HUES64 (cell line): ENCODE data around the gene USH1C.
A peak's percentile ranks its signal among the peaks of the same experiment; 100 is the strongest.

Source experiments
- H3K27ac ChIP-seq: 2 replicates; pipeline ENCODE4 v1.7.0; 2013; ENCODE audit warnings: low read depth, low read length, inconsistent platforms
- H3K27me3 ChIP-seq: 2 replicates; pipeline ENCODE4 v1.6.1; 2013; ENCODE audit warnings: mild to moderate bottlenecking, low read length; ENCODE audit not compliant: insufficient read depth
- H3K36me3 ChIP-seq: 2 replicates; pipeline ENCODE4 v1.6.1; 2013; ENCODE audit warnings: mild to moderate bottlenecking, low read length; ENCODE audit not compliant: insufficient read depth
- H3K4me1 ChIP-seq: 2 replicates; pipeline ENCODE4 v1.6.1; 2013; ENCODE audit warnings: mild to moderate bottlenecking, low read length, moderate library complexity; ENCODE audit not compliant: insufficient read depth
- H3K4me3 ChIP-seq: 2 replicates; pipeline ENCODE4 v1.5.1; 2013; ENCODE audit warnings: mild to moderate bottlenecking, low read length, moderate library complexity
- H3K9ac ChIP-seq: 2 replicates; pipeline ENCODE4 v1.6.1; 2013; ENCODE audit warnings: mild to moderate bottlenecking, low read depth, low read length
- H3K9me3 ChIP-seq: 2 replicates; pipeline ENCODE4 v1.6.1; 2013; ENCODE audit warnings: low read depth, low read length; ENCODE audit not compliant: insufficient read depth
- WGBS: fragments of 150-250, 120-280 bp; methylation state at CpG from one replicate; pipeline ENCODE4 v1.1.7; 2013; ENCODE audit warnings: missing lambda C conversion rate; 5-methylcytosine and 5-hydroxymethylcytosine counted together

Gene USH1C

DNA sequence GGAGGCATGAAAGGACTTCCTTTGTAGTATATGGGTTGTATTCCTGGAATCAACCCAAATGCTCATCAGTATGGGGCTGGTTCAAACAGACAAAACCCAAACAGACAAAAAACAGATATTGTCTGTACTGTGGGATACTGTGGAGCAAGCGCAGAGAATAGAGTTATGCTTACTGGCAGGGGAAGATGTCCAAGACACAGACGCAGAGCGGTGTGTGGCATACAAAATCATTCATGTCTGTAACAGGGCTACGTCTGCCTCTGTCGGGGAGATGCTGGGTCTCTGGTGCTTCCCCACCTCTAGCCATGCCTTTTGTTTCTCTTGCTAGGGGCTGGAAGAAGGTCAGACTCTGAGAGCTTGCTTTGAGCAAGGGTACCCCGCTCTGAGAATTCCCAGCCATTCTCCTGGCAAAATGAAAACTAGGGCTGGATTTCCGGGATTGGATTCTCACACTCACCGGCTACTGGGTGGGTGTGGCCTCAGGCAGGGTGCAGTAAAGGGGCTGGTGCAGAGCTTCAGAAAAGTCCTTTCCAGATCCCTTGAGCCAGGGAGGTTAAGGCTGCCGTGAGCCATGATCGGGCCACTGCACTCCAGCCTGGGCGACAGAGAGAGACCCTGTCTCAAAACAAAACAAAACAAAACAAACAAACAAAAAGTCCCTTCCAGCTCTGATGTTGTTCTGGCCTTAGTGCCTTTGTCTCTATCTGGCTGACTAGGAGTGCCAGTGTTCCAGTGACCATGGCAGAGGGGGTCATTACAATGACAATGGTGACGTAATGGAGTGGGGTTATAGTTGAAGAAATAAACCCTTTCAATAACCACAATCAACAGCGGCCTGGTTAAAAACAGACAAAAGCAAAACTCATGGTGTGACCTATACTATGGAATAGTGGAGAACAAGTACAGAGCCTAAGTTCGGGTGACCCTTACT is 64.7 kb downstream of the USH1C start:
- Histone ChIP-seq H3K9me3 (no peaks in the 10 kb centered on the region), H3K4me3 (0 out of 2 replicates have a peak overlapping the region, but pooled peaks have one; percentile 14), H3K9ac (no peak overlapping the region), H3K36me3 (no peaks in the 10 kb centered on the region), H3K27ac (no peak overlapping the region), H3K27me3 (peaks cover 48% of the 10 kb centered on the region), H3K4me1 (peaks cover 9% of the 10 kb centered on the region)
- WGBS: 35% methylated on average over 13 of the region's 14 CpGs

DNA sequence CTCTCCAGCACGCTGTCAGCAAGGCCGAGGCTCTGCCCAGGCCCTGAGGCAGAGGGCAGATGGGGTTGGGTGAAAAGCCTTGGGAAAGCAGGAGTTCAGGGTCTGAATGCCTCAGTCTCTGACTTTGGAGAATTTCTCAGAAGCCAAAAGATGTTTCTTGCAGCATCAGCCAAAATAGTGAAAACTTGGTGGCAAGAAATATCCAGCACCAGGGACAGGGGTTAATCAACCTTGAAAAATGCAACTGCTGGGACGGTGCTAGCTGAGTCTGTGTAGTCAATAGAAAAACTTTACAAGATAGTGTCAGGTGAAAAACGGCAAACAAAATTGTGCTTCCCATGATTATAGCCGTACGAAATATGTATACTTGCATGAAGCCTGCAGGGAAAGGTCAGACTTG is 66.1 kb downstream of the USH1C start:
- no peak overlapping the region for H3K27ac ChIP-seq
- H3K4me1 ChIP-seq: peaks cover 9% of the 10 kb centered on the region
- no peak overlapping the region for H3K9ac ChIP-seq
- H3K36me3 ChIP-seq: no peaks in the 10 kb centered on the region
- peaks cover 59% of the 10 kb centered on the region for H3K27me3 ChIP-seq
- H3K9me3 ChIP-seq: no peaks in the 10 kb centered on the region
- H3K4me3 ChIP-seq: no peak overlapping the region
- 60% methylated on average over 6 of the region's 6 CpGs for WGBS

- Histone ChIP-seq H3K4me1 (peaks cover 9% of the 10 kb centered on the region), H3K9ac (no peak overlapping the region), H3K27ac (no peak overlapping the region), H3K4me3 (no peak overlapping the region), H3K9me3 (no peaks in the 10 kb centered on the region), H3K36me3 (no peaks in the 10 kb centered on the region), H3K27me3 (peaks cover 59% of the 10 kb centered on the region)
- WGBS: 68% methylated on average over 6 of the region's 6 CpGs
Measured at GRCh38 chr11:17477361-17477760, 66.9 kb downstream of the USH1C start.

GRCh38 chr11:17477084-17477333 is 67.2 kb downstream of the USH1C start:
- Histone ChIP-seq H3K27me3 (peaks cover 59% of the 10 kb centered on the region), H3K9me3 (no peaks in the 10 kb centered on the region), H3K27ac (no peak overlapping the region), H3K9ac (no peak overlapping the region), H3K36me3 (no peaks in the 10 kb centered on the region), H3K4me1 (peaks cover 9% of the 10 kb centered on the region), H3K4me3 (peak overlapping the region; percentile 34)
- WGBS: 15% methylated on average over 9 of the region's 9 CpGs

DNA sequence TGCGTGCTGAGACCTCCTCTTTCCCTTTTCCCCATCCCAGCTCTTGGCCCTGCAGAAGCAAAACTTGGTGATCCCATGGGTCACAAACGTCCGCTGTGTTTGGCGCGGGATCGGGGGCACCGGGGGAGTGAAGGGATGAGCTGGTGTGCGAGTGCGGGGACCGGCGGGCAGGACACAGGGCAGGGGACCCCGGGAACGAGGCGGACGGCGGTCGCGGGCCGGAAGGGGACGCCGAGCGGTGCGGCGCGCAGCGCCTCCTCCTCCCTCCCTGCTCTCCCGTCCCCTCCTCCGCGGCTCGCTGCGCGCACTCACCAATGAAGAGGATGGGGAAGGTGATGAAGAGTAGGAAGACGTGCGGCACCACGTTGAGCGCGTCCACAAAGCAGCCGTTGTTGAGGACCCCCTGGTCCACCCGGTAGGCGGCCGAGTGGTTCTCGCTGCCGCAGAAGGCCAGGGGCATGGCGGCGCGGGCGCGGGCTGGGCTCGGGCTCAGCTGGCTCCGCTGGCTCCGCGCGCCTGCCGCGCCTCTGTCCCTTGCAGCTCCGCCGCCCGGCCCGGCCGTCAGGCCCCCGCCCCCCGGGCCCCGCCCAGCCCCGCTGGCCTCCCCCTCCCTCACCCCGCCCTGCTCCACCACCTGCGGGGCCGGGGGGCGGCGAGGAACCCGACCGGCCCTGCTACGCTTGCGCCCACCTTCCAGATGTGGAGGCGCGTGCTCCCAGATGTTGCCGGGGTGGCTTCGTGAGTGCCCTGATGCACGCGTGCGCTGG is 67.7 kb downstream of the USH1C start, which contains the start of gene ABCC8:
ABCC8 (minus strand) TSS at position 529 of the 767 bp plus-strand sequence; CDS start at position 460, 69 bp downstream.
- Histone ChIP-seq H3K9ac (no peak within 1 kb of the TSS), H3K4me1 (peaks cover 9% of the 10 kb centered on the region), H3K36me3 (no peaks in the 10 kb centered on the region), H3K9me3 (no peaks in the 10 kb centered on the region), H3K4me3 (peak within 1 kb of the TSS; percentile 82), H3K27ac (no peak within 1 kb of the TSS), H3K27me3 (peaks cover 62% of the 10 kb centered on the region)
- under 1% methylated on average over 67 of the region's 80 CpGs for WGBS

DNA sequence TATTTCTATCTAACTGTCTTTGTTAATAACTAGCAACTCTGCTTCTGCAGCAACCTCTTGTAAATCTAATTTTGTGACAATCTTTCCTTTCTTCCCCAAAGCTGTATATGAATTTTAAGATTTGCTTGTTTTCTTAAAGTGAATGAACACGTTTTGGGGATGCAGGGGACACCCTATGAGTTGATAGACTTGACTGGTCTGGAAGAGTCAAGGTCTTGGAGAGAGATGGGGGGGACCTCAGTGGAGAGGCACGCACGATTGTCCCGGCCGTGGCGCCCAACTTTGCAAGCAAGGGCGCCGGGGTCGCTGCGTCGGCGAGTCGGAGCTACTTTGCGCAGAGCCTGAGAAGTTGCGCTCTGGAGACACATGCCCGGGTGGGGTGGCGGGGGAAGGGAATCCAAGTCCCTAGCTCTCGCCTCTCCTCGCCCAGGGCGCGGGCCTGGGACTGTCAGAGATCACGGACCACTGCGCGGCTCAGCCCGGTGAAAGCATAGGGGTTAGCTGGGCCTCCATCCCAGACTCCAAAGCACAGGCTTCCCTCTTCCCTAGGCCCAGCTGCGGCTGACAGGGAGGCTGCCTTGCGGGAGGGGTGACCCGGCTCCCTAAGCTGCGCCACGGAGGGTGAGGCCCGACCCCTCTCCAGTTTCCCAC is 68.4 kb downstream of the USH1C start:
- Histone ChIP-seq H3K4me3 (peak overlapping the region; percentile 82), H3K27ac (no peak overlapping the region), H3K36me3 (no peaks in the 10 kb centered on the region), H3K4me1 (peaks cover 9% of the 10 kb centered on the region), H3K27me3 (peaks cover 66% of the 10 kb centered on the region), H3K9me3 (no peaks in the 10 kb centered on the region), H3K9ac (no peak overlapping the region)
- WGBS: 3% methylated on average over 31 of the region's 31 CpGs

- Histone ChIP-seq H3K4me1 (peaks cover 4% of the 10 kb centered on the region; the same call in 1 of the 2 replicates), H3K27me3 (peaks cover 54% of the 10 kb centered on the region), H3K36me3 (no peaks in the 10 kb centered on the region), H3K9ac (no peak overlapping the region), H3K9me3 (no peaks in the 10 kb centered on the region), H3K27ac (no peak overlapping the region), H3K4me3 (no peak overlapping the region)
- WGBS: 49% methylated on average over 6 of the region's 6 CpGs
Measured at GRCh38 chr11:17473071-17473744, 71.0 kb downstream of the USH1C start.

GRCh38 chr11:17472467-17472866 is 71.7 kb downstream of the USH1C start:
- H3K4me3 ChIP-seq: no peak overlapping the region
- no peaks in the 10 kb centered on the region for H3K36me3 ChIP-seq
- H3K9ac ChIP-seq: no peak overlapping the region
- H3K27ac ChIP-seq: no peak overlapping the region
- H3K9me3 ChIP-seq: no peaks in the 10 kb centered on the region
- WGBS: 62% methylated on average over 3 of the region's 3 CpGs
- peaks cover 47% of the 10 kb centered on the region for H3K27me3 ChIP-seq
- peaks cover 4% of the 10 kb centered on the region; the same call in 1 of the 2 replicates for H3K4me1 ChIP-seq

GRCh38 chr11:17471501-17471900 is 72.7 kb downstream of the USH1C start:
- no peaks in the 10 kb centered on the region for H3K36me3 ChIP-seq
- H3K4me1 ChIP-seq: peaks cover 4% of the 10 kb centered on the region; the same call in 1 of the 2 replicates
- no peaks in the 10 kb centered on the region for H3K9me3 ChIP-seq
- no peak overlapping the region for H3K9ac ChIP-seq
- no peak overlapping the region for H3K4me3 ChIP-seq
- WGBS: 90% methylated on average over 3 of the region's 3 CpGs
- H3K27me3 ChIP-seq: peaks cover 38% of the 10 kb centered on the region
- no peak overlapping the region for H3K27ac ChIP-seq

DNA sequence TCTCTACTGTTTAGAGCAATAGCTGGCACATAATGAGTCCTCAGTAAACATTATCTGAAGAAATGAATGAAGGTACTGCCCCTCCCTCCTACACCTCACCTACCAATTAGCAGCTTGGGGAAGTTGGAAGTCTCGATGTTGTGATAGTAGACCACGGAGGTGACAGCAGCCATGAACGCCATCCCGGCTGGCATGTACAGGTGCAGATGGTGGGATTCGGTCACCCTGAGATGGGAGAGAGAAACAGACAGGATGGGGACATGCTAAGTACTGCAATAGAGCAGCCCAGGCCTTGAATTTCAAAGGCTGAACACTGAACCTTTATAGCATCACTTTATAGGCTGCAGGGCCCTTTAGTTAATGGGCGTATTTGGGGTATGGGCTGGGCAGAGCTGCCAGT is 74.2 kb downstream of the USH1C start:
- Histone ChIP-seq H3K27me3 (peaks cover 23% of the 10 kb centered on the region), H3K9me3 (no peaks in the 10 kb centered on the region), H3K9ac (no peak overlapping the region), H3K36me3 (no peaks in the 10 kb centered on the region), H3K27ac (no peak overlapping the region), H3K4me1 (no peaks in the 10 kb centered on the region), H3K4me3 (no peak overlapping the region)
- 92% methylated on average over 6 of the region's 6 CpGs for WGBS
